ENCODE data around the gene HECW1.

DNA sequence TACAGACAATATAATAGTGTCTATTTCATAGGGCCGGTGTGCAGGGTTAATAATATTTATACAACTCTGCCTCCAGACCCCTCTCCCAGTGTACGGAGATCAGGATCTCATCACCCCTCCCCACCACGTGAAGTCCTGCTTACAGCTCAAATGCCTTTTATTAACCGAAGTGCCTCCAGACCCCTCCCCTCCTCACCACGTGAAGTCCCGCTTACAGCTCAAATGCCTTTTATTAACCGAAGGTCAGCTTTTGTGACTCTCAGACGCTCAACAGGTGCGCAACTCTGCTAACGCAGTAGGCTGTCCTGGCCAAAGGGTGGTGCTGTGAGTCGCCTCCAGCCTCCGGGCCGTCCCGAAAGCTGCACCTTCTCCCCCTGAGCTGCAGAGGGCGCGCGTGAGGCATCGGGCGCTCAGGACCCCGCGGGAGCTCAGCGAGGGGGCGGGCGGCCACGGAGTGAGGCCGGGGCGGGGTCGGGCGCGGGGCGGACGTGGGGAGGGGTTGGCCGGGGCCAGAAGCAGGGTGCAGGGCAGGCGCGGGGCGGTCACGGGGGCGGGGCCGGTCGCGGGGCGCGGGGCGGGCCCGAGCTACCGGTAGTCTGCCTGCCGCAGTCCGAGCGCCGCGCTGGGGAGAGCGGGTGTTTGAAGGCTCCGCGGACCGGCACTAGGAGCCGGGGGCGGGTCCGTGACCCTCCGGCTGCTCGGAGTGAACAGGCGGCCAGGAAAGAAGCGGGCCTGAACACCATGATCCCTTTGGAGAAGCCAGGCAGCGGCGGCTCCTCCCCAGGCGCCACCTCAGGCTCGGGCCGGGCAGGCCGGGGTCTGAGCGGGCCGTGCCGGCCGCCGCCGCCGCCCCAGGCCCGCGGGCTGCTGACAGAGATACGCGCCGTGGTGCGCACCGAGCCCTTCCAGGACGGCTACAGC lies 470.3 kb downstream of the HECW1 start, which contains the start of gene STK17A:
- peak; percentile 94 for TF ChIP-seq POLR2A (IDR thresholded peaks at IDR 0.05; ENCODE audit: low read depth, low read length)
- TF ChIP-seq POLR2AphosphoS5 (IDR thresholded peaks at IDR 0.05; ENCODE audit: low read depth, low read length), result peak; percentile 97
- TF ChIP-seq TAF1 (IDR thresholded peaks at IDR 0.05; ENCODE audit: low read depth, low read length), result peak; percentile 95

Data from GM12891 (cell line).